CD4-positive, alpha-beta T cell treated with Interleukin-2 at 100 ng/mL for 4 hours (primary cell): ENCODE measurements around the gene ADCYAP1R1.

Experiments used
- DNase-seq: peaks from one replicate; pipeline ENCODE4 v3.0.0-alpha.2; 2020; ENCODE audit warnings: low spot score

The ADCYAP1R1 gene

DNA sequence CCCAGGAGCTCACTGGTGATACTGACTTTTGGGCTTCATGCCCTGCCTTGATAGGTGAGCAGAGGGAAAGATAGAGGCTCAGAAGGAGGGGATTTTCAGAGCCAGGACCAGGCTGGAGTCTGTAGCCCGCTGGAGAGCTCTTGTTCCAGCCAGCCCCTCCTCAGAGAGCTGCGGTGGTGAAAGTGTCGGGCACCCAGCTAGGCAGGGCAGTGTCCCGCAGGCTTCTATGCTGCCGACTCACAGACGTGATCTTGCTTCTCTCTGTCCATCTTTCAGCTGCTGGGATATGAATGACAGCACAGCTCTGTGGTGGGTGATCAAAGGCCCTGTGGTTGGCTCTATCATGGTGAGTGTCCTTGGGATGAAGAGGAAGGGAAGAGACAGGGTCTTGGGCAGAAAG, 35.2 kb downstream of the ADCYAP1R1 start:
- DNase-seq: no peak

DNA sequence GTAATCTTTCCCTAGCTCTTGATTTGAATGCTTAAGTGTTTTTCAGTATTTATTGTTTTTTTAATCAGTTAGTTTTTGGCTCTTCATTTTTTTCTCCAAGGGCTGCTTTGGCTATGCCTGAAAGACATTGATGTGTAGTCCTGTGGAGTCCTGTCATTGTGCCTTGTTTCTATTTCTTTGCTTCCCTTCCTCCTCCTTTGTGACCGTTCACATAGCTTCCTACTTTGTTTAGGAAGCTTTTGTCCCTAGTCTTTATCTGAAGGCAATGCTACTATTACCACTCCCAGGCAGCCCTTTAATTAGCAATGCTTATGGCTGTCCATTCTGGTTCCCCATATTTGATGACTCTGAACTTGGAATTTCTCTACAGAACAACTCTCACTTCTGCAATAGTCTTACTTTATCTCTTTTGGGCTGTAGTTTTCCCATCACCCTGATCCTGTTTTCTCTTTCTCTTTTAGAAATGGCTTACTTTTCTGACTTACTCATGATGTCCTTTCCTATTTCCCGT, 39.9 kb downstream of the ADCYAP1R1 start:
- DNase-seq: no peak

DNA sequence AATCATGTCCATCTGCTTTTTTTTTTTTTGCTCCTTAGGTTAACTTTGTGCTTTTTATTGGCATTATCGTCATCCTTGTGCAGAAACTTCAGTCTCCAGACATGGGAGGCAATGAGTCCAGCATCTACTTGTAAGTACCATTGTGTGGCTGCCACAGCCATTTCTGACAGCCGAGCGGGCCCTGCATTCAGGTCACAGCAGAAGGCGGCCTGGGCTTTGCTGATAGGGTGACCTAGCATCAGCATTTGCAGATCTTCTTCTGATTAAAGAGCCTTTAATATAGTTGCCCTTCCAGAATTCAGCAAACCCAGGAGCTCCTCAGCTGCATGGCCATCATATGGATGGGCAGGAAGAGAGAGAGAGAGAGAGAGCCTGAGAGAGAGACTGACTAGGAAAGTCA, 40.5 kb downstream of the ADCYAP1R1 start:
- DNase-seq: no peak

DNA sequence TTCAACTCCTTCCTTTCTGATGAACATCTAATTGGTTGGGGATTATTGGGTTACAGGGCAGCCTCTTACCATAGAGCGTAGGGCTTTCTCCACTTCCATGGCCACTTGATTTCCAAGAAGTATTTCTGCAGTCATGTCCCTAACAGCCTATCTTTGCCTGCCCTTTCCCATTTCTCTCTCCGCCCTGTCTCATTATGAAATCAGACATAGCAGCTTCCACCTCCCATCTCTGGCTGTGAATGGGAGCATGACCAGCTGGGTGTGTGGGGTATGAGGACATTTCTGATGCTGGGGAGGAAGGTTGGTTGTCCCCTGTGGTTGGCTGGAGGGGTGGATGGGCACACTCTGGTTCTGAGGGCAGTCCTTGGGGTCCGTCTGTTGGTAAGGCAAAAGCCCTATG, 41.2 kb downstream of the ADCYAP1R1 start:
- no peak for DNase-seq

DNA sequence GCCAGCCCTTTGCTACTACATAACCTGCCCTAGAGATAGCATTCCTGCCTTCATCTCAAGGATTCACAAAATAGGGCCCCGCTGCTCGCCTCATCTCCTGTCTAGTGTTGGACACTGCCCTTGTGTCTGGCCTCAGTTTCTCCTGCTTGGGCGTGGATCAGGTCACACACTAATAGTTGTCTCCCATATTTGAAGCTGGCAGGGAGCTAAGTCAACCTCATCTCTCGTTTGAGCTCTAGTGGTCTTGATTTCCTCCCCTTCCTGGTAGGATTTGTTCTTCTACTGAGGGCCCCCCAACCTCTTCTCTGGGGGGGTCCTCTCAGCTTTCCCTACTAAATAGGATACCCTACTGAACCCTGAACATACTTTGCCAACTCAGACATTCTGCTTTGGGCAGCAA, 42.2 kb downstream of the ADCYAP1R1 start:
- DNase-seq: no peak

DNA sequence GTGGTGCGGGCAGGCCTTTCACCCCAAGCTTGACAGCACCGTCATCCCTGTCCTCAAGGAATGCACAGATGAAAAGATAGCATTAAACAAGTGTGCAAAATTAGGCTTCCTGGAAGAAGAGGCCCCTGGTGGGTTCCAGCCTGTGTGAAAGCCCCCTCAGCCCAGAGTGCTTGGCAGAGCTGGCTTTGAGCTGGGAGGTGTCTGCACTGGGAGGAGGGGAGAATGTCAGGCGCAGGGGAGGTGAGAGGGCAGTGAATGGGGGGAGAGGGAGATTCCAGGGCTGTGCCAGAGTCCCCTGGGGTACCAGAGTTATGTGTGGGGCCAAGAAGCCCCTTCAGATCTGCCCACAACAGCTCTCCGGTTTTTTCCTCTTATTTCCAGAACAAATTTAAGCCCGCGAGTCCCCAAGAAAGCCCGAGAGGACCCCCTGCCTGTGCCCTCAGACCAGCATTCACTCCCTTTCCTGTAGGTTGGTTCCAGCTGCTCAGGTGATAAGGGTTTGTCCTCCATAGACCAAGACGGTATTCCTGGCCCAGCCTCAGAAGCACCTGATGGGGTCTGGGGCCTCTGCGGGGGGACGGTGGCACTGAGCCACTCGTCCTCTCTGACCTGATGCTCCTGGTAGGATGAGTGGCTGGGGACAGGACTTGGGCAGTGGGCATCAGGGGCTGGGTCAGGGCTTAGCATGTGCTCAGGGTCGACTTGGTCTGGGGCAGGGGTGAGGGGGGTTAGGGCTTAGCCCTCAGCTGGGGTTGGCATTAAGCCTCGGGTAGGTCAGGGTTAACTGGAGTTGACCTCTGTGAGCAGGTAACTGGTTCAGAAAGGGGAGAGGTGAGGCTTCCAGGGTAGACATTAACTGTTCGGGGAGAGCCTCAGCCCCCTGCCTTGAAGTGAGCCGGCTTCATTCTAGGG, 43.4 kb downstream of the ADCYAP1R1 start:
- DNase-seq: no peak

DNA sequence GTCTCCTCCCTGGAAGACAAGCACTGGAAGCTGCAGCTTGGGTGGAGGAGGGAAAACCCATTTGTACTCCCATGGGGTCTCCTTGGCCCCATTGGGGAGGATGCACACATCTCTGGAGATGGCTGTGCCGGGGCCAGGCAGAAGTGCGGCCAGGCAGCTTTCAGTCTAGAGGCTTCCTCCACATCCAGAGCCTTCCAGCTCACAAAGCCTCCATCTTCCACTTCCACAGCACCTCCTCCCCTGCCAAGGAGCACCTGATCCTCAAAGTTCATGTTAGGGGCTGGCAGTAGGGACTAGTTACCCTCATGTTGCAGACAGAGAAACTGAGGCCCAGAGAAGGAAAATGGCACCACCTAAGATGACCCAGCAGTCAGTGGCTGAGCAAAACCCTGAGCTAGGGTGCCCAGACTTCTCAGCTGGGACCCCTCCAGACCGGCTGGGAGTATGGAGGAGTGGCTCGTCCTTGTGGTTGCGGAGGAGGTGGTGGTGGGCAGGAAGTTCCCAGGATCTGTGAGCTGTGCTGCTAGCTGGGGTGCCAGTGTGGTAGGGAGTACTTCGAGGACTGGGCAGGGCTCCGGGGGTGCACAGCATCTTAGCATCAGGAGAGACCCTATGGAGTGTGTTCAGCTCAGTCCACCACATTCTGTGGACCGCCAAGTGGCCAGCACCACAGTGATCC, 44.2 kb downstream of the ADCYAP1R1 start:
- no peak for DNase-seq

DNA sequence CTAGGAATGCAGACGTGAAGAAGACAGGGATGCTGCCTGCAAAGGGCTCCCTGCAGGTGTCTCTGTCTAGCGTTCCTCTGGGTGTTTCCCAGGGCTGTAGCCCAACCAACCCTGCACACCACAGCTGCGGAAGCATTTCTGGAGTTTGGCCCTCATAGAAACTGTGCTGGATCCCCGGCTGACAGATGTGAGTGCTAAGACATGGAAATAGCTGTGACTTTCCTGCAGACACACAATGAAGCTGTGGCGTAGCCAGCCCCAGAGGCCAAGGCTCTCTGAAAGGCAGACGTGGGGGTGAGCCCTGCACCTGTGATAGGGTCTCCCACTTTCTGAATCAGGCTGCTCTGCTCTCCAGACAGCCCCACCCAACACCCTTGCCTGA, 44.8 kb downstream of the ADCYAP1R1 start:
- DNase-seq: no peak

DNA sequence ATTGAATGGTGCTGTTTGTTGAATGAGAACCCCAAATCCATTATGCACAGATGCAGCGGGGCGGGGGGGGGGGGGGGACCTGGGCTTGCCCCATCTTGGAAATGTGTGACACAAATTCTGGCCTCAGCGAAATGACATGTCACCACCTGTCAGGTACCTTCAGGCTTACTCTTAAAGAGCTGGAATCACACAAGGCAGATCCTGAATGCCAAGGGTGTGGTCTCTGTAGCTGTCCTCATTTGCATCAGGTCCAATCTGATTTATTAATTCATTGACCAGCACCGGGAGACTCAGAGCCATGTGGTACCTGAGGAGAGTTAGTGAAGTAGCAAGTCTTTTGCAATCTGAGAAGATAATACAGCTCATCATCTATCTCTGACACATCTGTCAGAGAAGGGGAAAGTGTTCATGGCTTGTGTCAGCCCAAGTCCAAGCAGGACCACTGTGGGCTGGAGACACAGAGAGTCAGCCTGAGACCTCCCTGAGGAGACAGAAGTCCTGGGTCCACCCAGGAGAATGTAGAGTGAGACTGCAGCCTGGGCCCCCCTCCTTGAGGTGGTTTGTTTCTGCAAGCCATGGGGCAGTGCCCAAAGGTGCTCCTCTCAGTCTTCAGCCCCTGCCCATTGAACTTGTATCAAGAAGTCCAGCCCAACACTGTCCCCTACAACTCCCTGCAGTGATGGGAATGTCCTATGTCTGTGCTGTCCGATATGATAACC, 46.7 kb downstream of the ADCYAP1R1 start:
- no peak for DNase-seq

DNA sequence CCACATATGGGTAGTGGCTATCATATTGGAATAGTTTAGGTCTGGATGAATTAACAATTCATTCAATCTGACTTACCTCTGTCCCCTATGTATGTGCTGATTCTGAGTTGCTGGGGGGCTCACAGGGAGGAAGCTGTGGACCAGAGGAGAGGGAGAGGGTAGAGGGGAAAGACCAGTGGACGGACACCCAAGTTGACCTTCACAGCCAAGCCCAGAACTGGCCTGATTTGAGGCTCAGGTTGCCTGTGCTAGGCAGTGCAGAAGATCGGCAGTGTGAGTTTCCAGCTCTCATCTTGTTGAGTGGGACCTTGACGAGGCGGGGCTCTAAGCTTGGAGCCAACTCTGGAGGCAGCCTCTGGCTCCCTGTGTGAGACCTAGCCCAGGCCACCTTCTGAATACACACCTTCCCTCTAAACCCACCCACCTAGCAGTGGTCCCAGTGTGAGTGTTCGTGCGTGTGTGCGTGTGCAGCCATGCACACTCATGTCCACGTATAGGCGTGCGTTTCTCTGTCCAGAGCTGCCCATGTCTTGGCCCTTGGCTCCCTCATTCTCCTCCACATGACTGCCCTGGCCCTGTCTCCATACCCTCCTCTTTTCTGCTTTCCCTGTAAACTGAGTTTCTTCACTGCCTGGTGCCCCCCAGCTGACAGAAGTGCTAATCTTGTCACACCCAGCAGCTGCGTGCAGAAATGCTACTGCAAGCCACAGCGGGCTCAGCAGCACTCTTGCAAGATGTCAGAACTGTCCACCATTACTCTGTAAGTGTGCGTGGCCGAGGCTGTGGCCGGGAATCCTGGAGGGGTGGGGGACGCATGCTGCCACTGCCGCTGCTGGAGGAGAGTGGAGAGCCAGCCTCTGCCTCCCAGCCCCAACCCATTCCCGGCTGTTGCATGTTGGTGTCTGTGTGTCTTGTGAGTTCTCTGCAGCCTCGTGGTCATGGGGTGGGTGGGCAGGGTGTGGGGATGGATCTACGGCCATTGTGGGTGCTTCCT, 47.6 kb downstream of the ADCYAP1R1 start:
- DNase-seq: no peak

DNA sequence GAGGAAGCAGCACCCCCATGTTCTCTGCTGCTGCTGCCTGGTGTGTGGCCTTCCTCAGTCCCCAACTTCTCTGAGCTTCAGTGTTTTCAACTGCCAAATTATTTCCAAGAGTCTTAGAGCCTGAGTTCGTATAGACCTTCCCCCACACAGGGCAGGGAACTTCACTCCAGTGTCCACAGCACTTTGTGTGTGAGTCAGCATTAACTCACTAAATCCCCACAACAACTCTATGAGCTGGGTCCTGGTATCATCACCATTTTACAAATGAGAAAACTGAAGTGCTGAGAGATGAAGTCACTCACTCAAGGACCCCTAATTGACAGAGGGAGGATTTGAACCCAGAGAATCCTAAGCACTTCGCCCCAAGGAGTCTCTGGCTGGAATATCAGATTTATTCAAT, 48.3 kb downstream of the ADCYAP1R1 start:
- DNase-seq: no peak

DNA sequence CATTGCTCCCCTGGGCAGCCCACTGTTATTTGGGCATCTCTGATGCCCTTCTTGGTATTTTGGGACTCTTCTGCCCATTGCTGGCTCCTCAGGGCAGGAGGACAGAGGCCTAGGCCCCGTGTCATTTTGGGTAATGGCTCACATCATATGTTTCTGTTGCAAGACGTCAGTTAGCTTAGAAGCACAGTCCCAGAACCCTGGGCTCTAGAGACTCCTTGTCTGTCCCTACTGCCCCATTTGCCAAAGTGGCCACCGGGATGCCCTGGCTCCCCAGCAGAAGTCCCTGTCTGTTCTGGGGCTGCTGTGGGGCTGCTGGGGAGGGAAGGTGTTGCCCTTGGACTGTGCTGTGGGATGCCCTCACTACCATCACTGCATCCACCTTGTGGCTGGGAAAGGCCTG, 48.8 kb downstream of the ADCYAP1R1 start:
- no peak for DNase-seq

DNA sequence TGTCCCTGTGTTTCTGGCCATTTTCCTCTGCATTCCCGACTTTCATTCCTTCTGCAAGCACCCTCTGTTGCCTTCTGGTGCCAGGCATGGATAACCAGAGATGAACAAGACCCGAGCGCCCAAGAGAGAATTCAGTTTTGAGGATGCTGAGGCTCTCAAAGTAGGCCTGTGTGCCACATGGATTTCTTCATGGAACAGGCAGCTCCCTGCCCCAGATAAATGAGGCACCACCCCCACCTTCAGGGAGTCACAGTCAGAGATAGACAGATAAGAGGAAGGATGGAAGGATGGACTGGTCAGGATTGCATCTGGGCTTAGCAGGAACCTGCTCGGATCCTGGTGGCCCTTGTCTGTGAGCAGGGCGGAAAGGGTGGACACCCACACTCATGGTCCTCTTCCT, 49.4 kb downstream of the ADCYAP1R1 start:
- DNase-seq: no peak

DNA sequence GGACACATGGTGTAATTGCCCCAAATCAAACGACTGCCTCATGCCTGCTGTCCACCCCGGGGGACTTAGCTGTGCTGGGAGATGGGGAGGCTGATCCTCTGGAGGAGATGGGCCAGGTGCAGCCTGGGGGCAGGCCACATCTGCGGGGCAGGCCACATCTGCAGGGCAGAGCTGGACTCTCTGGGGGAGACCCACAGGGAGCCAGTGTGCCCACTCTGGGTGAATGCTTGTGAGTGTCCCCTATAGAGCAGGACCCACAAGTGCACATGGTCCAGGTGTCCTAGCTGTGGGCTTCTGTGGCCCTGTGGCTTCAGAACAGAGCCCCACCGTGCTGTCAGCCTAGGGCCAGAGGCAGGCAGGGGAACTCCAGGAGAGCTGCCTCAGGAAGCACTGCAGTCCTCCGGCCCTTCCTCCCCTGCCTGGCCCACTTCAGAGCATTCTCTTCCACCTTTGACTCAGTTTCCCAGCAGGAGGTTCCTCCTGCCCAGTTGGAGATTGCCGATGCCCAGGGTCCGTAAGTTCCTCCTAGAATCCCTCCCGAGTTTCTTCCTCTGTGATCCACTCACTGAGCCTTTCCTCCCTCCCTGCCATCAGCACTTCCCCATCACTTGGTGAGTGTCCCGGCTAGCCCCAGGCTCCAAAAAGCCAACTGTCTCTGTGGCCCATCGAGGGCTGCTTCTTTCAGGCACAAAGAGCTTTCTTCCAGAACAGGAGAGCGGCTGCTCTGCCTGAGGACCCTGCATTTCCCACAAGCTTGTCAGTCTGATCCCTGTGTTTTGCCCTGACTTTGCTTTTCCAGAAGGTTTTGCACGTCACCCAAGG, 50.3 kb downstream of the ADCYAP1R1 start:
- no peak for DNase-seq

DNA sequence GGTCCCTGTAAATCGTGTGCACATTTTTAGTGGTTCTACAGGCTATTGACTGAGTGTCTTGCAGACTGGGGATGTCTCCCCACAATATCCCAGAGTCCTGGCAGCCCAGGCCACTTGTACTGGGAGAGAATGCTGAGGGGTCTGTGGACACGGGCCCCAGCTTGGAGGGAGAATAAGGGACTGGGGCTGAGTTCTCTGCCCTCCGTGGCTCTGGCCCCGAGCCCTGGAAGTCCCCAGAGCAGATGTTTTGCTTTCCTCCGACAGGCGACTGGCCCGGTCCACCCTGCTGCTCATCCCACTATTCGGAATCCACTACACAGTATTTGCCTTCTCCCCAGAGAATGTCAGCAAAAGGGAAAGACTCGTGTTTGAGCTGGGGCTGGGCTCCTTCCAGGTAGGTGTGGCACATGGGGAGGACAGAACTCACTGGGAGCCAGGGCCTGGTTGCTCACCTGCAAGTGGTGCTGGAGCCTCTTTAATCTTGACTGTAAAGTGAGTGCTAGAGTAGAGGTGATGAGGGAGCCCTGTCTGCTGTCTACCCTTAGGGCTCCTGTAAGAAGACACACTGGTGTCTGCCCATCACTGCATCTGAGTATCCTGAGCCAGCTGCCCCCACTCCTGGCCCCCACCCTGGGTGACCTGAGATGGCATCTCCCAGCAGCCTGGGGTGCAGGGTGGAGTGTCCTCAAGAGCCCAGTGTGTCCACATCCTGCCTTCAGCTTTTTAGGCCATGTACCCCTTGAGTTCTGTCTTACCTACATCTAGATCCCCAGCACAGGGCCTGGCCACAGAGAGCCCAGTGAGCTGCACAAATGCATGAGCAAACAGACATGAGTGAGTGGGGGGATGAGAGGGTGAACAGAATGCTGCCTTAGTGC, 51.1 kb downstream of the ADCYAP1R1 start:
- DNase-seq: no peak

DNA sequence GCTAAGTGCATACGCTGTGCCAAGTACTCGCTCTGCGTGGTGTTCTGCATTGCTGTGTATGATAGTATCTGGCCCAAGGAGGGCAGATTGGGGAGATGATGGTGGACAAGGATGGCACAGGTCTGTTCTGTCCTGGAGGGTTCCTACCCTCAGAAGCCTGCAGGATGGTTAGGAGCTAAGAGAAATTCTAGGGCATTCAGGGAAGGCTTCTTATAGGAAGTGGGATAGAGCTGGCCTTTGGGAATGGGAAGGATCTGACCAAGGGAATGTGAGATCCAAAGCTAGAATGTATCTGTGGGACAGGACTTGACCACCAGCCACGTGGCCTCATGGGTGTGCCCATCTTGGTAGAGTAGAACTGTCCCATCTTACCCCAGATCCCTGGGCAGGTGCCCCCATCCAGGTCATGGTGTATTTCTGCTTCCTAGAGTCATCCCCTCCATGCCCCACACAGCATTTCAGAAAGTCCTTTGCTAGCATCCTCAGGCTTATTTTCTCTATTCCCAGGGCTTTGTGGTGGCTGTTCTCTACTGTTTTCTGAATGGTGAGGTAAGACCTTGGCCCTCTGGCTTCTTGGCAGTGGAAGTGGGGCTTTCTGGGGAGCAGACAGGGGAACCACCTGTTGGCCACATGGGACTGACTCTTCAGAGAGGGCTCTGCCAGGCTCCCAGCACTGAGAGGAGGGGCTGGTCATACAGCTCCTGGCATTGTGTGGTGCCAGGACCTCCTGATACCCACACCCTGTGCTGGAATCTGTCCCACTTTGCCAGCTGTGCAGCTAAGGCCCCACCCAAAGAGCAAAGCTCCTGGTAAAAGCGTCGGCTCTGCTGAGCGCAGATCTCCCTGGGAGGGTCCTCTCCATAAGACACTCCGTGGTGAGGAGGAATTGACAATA, 52.5 kb downstream of the ADCYAP1R1 start:
- no peak for DNase-seq

DNA sequence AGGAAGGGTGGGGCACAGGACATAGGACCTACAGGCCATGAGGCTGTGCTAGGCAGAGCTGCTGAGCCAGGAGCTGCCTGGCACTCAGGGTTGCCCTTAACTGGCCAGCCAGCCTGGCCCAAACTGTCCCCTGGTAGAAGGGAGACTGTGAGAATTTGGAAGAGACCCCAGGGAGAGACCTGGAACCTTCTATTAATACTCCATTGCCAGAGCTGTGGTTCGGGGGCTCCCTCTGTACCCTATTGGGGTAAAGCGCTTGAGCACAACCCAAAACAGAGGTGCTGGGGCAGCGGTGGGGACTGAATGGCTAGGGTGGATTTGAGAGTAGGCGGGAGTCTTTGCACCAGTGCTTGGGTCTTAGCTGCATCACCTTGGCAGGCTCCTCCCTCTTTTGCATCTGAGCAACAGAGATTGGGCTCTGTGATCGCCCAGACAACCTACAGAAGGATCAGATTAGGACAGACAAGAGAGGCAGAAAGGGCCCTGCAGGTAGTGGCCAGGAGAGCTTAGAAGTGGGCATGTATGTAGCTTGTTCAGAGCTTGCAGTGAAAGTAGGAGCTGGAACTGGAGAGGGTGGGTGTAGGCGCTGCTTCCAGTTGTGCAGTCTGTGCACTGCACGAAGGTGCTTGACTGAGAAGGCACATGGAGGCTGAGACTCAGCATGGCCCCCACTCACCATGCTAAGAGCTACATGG, 53.3 kb downstream of the ADCYAP1R1 start:
- no peak for DNase-seq
